HG03060 (cell line): ENCODE data around the gene DHRS7B.
"Not testable (repeated sequence)": the region's sequence is repeated elsewhere in the genome, so short reads cannot be mapped to it uniquely, and the experiment has no call there.

Source experiments
- ATAC-seq: cut with Tn5 transposase; IDR thresholded peaks from one replicate; pipeline ENCODE4 v1.9.1; 2021; ENCODE audit warnings: low read depth, moderate number of reproducible peaks; ENCODE audit not compliant: unreplicated experiment

Gene DHRS7B

GRCh38 chr17:21126645-21127508, at the start of gene DHRS7B:
Gene DHRS7B, plus strand, starts transcription at chr17:21126964. Its CDS starts 8 bp downstream, at chr17:21126972.
- peak; percentile 84 for ATAC-seq

GRCh38 chr17:21077281-21077680, 49.5 kb upstream of the DHRS7B start:
- ATAC-seq = no peak

- no peak for ATAC-seq
Observed at GRCh38 chr17:21078016-21078780, 48.6 kb upstream of the DHRS7B start.

- no peak for ATAC-seq
Observed at GRCh38 chr17:21079196-21079595, 47.6 kb upstream of the DHRS7B start.

- no peak for ATAC-seq
Observed at GRCh38 chr17:21082001-21082436, 44.7 kb upstream of the DHRS7B start.

GRCh38 chr17:21085280-21085679, 41.5 kb upstream of the DHRS7B start:
- ATAC-seq = not testable (repeated sequence)

GRCh38 chr17:21085707-21086106, 41.1 kb upstream of the DHRS7B start:
- ATAC-seq = no peak

GRCh38 chr17:21089145-21089544, 37.6 kb upstream of the DHRS7B start:
- ATAC-seq = no peak

- no peak for ATAC-seq
Observed at GRCh38 chr17:21089933-21090901, 36.5 kb upstream of the DHRS7B start.

GRCh38 chr17:21090902-21091618, 35.7 kb upstream of the DHRS7B start:
- no peak for ATAC-seq

GRCh38 chr17:21094298-21094704, 32.5 kb upstream of the DHRS7B start:
- ATAC-seq = no peak

- ATAC-seq = no peak
Observed at GRCh38 chr17:21095735-21096134, 31.0 kb upstream of the DHRS7B start.

- ATAC-seq = no peak
Observed at GRCh38 chr17:21096874-21097273, 29.9 kb upstream of the DHRS7B start.

- peak; percentile 85 for ATAC-seq
Observed at GRCh38 chr17:21098934-21099689, 27.7 kb upstream of the DHRS7B start.

- ATAC-seq = no peak
Observed at GRCh38 chr17:21100636-21101035, 26.1 kb upstream of the DHRS7B start.

GRCh38 chr17:21104608-21105007, 22.2 kb upstream of the DHRS7B start:
- no peak for ATAC-seq

GRCh38 chr17:21105064-21105894, 21.5 kb upstream of the DHRS7B start:
- ATAC-seq = no peak

GRCh38 chr17:21106316-21106715, 20.4 kb upstream of the DHRS7B start:
- ATAC-seq = no peak
